Activated gamma-delta T cell treated with anti-CD3 and anti-CD28 coated beads, Interleukin-2, amount 50 U/mL, for 16 hours (primary cell): Measurements from ENCODE around the gene ZNF639.
A peak's percentile ranks its signal among the peaks of the same experiment; 100 is the strongest.
"Not testable (repeated sequence)": the region's sequence is repeated elsewhere in the genome, so short reads cannot be mapped to it uniquely, and the experiment has no call there.

Experiments used
- DNase-seq: peaks from one replicate; pipeline ENCODE4 v3.0.0-alpha.2; 2020; ENCODE audit warnings: low read depth

ZNF639 gene, protein sequence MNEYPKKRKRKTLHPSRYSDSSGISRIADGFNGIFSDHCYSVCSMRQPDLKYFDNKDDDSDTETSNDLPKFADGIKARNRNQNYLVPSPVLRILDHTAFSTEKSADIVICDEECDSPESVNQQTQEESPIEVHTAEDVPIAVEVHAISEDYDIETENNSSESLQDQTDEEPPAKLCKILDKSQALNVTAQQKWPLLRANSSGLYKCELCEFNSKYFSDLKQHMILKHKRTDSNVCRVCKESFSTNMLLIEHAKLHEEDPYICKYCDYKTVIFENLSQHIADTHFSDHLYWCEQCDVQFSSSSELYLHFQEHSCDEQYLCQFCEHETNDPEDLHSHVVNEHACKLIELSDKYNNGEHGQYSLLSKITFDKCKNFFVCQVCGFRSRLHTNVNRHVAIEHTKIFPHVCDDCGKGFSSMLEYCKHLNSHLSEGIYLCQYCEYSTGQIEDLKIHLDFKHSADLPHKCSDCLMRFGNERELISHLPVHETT

DNA sequence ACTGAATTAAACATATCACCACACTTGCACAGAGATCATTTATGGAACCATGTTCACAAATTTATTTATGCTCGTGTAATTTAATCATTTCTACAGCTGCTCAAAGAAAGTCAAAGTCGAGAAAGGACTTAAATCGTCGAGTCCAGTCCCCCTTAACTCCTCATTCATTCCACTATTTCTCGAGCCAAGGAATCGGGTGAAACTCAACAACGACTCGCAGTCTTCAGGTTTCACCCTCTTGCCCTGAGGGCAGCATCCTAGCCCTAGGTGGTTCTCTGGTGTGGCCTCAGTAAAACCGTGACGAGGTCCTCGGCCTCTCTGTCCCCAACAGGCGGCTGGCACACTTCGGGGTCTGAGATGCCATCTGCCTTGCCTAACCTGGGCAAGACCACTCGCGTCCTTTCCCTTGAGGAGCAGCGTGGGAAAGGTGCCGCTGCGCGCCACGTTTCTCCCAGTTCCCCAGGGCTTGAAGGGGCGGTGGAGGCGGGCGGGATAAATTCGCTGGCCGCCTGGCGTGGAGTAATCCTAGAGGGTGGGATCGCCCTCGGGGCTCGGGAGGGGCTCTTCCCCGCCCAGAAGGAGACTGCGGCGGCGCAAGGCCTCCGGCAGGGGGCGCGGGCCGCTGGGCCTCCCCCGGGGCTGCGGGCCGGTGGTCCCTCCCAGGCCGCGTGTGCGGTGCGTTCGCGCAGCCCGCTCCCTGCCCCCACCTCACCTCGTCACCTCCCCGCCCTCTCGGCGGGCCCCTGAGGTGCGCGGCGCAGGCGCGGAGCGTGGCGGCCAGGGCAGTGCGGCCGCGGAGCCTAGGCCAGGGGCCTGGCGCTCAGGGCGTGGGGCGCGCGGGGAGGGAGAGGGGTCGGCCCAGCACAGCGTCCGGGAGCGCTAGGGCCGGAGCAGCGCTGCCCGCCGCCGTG is at the start of gene ZNF639:
TSS of gene ZNF639 (plus strand) at position 746 of the 911 bp plus-strand sequence. CDS start 5,263 bp downstream, outside the sequence.
- DNase-seq, result peak; percentile 83

DNA sequence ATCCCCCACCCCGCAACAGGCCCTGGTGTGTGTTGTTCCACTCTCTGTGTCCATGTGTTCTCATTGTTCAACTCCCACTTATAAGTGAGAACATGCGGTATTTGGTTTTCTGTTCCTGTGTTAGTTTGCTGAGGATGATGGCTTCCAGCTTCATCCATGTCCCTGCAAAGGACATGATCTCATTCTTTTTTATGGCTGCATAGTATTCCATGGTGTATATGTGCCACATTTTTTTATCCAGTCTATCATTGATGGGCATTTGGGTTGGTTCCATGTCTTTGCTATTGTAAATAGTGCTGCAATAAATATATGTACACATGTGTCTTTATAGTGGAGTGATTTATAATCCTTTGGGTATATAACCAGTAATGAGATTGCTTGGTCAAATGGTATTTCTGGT is 48.4 kb upstream of the ZNF639 start:
- not testable (repeated sequence) for DNase-seq

DNA sequence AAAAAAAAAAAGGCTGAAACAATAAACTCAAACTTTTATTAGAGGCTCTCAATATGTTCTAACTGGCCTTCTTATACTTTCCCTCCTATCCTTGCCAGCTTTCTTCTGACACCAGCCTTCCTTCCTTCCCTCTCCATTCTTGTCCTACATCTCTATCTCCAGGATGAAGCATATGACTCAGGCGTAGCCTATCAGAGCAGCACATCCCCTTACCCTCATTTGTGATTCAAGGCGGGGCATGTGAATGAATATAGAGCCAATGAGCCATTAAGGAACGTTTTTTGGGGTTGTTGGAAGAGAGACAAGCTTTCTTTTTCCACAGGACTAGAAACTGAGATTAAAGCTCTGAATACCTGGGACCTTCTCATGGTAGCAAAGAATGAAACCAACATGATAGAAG is 46.8 kb upstream of the ZNF639 start:
- DNase-seq, result no peak

DNA sequence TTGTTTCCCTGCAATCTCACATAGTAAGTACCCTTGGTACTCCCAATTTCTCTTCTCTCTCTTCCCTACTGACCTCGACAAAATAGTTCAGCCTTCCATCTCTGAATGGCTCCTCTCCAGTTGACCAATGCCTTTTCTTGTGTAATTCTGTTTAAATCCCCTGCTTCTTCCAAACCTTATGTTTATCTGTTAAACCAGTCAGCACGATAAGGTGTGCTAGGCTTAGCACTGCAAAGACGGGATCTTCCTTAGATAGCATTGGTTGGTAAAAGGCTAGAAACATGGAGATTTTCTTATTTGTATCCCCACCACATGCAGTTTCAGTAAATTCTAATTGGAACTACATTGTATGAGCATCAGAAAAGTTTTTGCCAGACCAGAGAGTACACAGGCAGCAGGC is 46.1 kb upstream of the ZNF639 start:
- no peak for DNase-seq

DNA sequence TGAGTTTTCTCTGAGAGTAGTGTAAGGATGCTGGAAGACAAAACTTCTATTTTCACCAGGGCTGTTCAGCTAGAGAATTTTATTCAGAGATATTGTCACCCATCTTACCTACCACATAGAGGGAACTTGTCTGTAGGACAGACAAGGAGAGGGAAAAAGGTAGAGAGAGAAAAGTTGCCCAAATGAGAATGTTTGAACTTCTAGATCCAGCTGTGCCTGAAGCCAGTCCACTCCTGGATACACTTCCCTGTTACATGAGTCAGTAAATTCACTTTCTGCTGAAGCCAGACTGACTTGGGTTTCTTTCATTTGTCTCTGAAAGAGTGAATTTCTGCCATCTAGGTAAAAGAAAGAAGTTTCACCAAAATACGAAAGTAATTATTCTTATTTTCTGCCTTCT is 44.7 kb upstream of the ZNF639 start:
- no peak for DNase-seq

DNA sequence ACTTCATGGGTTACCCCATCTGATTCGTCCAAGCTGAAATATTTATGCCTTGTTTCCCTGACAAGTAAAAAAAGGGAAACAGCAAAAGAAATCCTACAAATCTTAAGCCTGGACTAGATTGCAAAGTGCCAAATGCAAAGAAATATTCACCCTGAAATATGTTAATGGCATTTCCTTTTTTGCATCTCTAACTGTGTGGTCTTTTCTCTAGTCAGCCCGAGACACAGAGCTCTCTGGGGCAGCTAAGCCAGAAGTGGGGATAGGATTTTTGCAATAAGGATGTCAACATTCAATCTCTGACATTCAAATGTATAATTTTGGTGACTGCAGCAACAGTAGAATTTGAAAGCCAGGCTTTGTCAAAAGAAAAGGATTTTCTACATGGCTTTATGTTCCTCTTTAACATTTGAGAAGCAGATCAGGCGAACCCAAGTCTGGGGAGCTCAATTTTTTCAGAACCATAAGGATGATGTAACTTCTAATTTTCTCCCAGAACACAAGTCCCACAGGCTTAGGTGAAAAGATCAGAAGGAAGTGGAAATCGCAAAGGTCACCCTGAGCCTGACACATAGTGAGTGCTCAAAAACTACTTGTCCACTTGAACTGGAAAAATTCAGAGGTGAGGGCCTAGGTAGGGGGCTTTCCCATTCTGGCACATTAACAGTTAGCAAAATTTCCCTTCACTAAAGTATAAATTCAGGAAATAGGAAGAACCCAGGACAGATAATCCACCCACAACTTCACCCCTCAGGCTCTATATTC is 43.7 kb upstream of the ZNF639 start:
- no peak for DNase-seq

DNA sequence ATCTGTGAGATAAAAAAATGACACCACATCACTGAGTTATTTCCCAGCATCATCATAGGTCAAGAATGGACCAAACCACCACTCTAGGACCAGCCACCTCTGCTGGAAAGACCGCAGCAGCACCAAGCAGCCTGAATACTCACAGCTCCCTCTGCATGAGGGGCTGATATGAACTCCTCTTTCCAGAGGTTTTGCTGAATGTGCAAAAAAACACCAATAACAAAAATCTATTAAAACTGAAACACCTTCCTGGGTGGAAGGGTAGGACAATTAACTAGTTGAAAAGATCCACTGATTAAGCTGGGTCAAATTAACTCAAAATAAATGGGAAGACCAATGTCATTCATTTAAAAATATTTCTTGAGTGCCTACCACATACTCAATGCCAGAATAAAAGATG is 43.0 kb upstream of the ZNF639 start:
- no peak for DNase-seq

DNA sequence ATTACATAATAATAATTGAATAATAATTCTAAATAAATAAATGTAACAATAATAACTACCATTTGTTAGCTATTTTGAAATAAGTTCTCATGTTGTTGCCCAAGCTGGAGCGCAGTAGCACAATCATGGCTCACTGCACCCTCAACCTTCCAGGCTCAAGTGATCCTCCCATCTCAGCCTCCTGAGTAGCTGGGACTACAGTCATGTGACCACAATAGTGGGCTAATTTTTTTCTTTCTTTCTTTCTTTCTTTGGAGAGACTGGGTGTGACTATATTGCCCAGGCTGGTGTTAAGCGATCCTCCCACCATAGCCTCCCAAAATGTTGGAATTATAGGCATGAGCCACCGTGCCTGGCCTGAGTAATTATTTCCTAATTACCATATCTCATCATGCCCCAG is 41.0 kb upstream of the ZNF639 start:
- no peak for DNase-seq

DNA sequence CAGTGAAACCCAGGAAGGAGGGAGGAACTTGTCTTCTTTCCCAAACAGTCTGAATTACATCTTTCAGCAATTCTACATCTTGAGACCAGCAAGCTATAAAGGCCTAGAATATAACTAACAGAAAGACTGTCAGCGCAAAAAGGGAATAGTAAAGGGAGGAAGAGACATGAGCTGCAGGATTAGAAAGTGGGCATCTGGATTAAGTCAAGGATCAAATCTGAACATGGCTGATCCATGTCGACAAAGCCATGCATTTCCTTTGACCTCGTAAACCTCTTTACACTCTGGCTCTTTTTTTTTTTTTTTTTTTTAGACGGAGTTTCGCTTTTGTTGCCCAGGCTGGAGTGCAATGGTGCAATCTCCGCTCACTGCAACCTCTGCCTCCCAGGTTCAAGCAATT is 36.5 kb upstream of the ZNF639 start:
- no peak for DNase-seq

DNA sequence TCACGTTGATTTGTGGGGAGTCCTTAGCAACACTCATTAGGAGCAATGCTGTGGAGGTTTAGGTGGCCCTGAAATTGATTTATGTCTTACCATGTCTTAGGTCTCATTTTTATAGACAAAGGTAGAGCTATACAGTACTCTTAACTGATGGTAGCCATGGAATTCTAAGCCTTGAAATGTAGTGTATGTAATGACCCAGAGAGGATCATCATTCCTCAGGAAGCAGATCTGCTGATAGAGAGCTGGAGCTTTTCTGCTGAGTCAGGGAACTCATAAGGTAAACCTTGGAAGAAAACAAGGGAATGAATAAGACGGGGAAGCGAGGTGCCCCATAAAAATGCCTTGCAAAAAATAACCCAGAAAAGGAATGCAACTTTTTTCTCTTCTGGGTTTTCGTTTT is 34.0 kb upstream of the ZNF639 start:
- no peak for DNase-seq

DNA sequence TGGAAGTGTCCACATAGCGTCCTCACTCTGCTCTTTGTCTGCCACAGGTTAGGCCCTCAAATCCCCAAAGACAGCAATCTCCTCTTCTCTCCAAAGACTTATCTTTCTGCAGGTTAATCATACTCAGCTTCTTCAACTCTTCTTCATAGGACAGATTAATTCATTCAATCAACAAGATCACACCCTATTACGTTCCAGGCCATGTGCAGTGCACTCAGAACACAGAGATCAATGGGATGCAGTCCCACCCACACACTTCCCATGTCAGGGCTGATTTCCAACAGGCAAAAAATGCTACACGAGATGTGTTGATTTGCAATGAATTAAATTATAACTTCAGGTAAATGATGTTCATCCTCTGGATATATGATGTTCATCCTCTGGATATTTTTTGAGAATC is 33.5 kb upstream of the ZNF639 start:
- no peak for DNase-seq

DNA sequence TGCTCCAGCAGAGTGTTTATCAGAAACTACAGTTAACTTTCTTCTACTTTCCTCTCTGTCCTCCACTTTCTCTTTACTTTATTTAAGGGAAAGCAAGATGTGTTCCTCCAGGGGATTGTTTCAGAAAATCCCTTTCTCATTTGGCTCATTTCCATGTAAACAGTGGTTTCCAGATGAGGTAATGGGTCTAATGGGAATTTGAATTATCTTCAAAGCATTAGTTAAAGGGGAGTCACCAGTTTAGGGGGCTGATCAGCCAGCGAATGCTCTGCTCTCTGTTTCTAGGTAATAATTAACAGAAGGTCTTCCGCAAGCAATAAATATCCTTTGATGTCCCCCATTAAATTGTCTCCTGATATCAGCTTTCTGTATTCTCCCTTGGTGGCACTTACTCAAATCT is 30.4 kb upstream of the ZNF639 start:
- DNase-seq, result no peak

DNA sequence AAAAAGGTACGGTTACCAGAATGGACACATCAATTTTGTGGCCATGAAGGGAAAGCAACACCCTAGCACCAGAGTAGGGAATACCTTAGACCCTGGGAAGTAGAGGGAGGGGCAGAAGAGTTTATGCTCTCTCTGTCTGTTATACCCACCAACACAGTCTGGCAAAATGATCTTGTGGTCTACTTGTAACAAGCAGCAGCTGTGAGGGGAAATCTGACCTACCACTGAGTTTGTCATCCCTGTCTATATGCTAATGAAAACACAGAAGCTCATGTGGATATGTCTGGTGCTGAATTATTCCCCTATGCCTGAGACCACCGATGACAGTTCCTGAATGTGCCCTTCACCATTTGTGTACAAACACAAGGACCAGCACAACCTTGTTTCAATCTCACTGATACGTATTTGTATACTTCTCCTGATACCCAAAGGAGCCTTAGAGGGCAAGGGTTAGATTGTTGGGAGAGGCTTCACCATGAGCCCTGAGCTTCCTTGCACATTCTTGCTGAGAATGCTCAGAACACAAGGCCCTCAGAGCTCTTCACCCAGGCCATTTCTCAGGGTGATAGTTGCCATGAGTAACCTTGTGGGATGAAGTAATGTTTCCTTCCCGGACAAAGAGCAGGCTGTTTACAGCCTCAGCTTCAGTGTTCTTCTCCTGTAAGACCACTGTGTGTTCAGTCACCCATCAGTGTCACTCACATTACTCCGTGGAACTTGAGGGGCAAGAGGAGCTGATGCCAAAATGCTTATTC is 24.7 kb upstream of the ZNF639 start:
- DNase-seq, result no peak

DNA sequence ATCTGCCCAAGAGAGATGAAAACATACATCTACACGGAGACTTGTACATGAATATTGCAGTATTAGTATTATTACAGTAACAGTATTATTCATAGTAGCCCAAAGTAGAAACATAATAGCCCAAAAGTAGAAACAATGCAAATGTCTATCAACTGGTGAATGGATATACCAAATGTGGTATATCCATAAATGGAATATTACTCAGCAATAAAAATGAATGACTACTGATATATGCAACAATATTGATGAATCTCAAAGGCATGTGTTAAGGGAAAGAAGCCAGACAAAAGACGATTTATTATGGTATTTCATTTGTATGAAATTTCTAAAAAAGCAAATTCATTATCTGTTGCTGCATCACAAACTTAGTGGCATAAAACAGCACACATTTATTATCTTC is 23.5 kb upstream of the ZNF639 start:
- no peak for DNase-seq

DNA sequence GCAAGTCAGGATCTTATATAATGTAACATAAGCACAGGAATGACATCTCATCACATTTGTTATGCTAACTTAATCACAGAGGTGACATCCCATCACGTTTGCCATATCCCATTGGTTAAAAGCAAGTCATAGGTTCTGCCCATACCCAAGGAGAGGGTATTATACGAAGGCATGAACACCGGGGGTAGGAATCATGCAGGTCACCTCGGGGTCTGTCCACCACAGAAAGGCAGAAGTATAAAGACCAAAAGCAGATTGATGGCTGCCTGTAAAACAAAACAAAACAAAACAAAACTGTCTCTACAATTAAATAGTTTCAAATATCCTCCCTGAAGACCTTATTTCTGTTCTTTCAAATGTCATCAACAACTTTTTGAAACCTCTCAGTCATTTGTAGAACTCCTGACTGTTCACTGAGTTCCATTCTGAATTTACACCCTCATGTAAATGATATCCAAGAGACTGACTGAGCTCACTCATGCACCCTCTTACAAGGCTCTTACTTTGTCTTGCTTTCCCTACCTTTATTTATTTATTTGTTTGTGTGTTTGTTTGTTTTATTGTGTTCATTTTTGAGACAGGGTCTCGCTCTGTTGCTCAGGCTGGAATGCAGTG is 22.7 kb upstream of the ZNF639 start:
- no peak for DNase-seq

DNA sequence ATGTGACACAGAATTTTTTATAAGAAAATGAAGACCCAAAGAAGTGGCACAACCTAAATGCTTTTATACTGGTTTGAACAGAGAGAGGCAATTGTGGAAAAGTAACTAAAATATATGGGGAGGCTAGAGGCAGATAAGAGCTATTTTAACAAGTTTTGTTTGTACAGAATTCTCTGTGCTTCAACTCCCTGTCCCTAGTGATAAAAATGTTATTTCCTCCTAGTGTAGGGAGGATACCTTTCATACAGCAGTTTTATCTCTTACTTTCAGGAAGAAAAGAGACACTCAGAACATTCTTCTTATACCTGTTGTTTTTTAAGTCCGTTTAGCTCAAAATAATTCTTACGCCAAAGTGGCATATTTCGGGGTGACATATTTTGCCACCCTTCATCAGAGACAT is 21.2 kb upstream of the ZNF639 start:
- no peak for DNase-seq

DNA sequence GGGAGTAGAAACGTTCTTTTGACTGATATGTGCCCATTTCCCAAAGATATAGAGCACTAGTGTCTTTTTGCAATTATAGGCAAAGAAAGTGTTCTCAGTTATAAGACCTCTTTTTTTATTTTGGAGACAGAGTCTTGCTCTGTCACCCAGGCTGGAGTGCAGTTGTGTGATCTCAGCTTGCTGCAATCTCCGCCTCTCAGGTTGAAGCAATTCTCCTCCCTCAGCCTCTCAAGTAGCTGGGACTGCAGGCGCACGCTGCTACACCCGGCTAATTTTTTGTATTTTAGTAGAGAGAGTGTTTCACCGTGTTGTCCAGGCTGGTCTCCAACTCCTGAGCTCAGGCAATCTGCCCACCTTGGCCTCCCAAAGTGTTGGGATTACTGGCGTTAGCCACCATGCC is 20.7 kb upstream of the ZNF639 start:
- no peak for DNase-seq

DNA sequence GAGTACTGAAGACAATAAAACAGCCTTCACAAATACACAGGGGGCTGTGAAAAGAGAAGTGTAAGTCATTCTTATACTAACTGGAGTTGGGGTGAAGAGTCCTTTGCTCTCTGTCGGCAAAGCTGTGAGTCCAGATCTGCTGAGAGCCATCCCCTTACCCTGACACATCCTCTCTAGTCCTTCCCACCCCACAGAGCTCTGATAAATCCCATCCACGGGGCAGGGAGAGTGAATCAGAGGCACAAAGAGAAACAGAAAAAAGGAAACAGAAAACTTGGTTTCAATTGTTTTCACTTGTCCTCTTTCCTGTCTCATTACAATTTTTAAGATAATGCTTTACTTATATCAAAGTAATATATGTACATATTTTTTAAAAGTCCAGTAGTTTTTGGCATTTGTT is 18.2 kb upstream of the ZNF639 start:
- DNase-seq, result no peak

DNA sequence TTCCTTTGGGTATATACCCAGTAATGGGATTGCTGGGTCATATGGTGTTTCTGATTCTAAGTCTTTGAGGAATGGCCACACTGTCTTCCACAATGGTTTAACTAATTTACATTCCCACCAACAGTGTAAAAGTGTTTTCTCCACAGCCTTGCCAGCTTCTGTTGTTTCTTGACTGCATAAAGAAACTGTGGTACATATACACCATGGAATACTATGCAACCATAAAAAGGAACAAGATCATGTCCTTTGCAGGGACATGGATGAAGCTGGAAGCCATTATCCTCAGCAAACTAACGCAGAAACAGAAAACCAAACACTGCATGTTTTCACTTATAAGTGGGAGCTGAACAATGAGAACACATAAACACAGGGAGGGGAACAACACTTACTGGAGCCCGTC is 15.5 kb upstream of the ZNF639 start:
- not testable (repeated sequence) for DNase-seq

DNA sequence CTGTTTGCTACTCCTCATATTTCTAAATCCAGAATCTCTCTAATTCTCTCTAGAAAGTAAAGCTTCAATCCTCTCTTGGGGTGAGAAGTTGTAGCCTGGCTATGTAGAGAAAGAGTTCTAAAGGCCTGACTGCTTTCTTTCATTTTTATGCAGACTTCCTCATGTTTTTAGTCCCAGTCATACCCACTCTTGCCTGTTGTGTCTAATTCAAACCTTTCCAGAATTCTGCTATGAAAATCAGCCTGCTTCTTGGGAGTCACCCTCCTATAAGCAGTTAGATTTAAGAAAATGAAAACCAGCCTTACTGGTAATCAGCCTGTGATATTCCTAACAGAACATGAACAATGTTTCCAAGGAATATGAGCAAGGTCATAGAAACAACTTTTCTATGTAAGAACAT is 14.8 kb upstream of the ZNF639 start:
- DNase-seq, result no peak
